DOHH2 (cell line): ENCODE measurements around the gene ADI1.
"Not testable (repeated sequence)": the region's sequence is repeated elsewhere in the genome, so short reads cannot be mapped to it uniquely, and the experiment has no call there.

ENCODE experiments used
- H3F3A ChIP-seq: fragments of 200-600 bp; sonication (generic), shearing (Covaris generic); 2 replicates; pipeline ENCODE4 v1.6.0; 2016; ENCODE audit warnings: antibody characterized with exemption, mild to moderate bottlenecking; ENCODE audit not compliant: control insufficient read depth, insufficient read depth
- H3K27ac ChIP-seq: fragments of 200-600 bp; sonication (generic); 2 replicates; pipeline ENCODE4 v1.5.1; 2014; ENCODE audit warnings: low read depth, mild to moderate bottlenecking, low read length, moderate library complexity
- H3K27me3 ChIP-seq: fragments of 200-600 bp; sonication (generic); 2 replicates; pipeline ENCODE4 v1.6.1; 2014; ENCODE audit warnings: mild to moderate bottlenecking, low read length, mixed read lengths; ENCODE audit not compliant: control insufficient read depth
- H3K36me3 ChIP-seq: fragments of 200-600 bp; sonication (generic); 2 replicates; pipeline ENCODE4 v1.6.1; 2014; ENCODE audit warnings: mild to moderate bottlenecking, low read length, moderate library complexity, mixed read lengths; ENCODE audit not compliant: control insufficient read depth
- H3K4me1 ChIP-seq: fragments of 200-600 bp; sonication (generic); 2 replicates; pipeline ENCODE4 v1.6.1; 2014; ENCODE audit warnings: mild to moderate bottlenecking, low read length, mixed read lengths; ENCODE audit not compliant: control insufficient read depth
- H3K4me2 ChIP-seq: fragments of 200-600 bp; sonication (generic); 2 replicates; pipeline ENCODE4 v1.6.0; 2014; ENCODE audit warnings: mild to moderate bottlenecking, low read length, moderate library complexity
- H3K4me3 ChIP-seq: fragments of 200-600 bp; sonication (generic); 2 replicates; pipeline ENCODE4 v1.5.1; 2014; ENCODE audit warnings: mild to moderate bottlenecking, low read length, mixed read lengths
- H3K79me2 ChIP-seq: fragments of 200-600 bp; sonication (generic); 2 replicates; pipeline ENCODE4 v1.6.1; 2014; ENCODE audit warnings: mild to moderate bottlenecking, low read length, mixed read lengths; ENCODE audit not compliant: control insufficient read depth
- H3K9me2 ChIP-seq: fragments of 200-600 bp; sonication (generic); replicated peaks from 2 replicates; pipeline ENCODE4 v1.6.1; 2014; ENCODE audit warnings: mild to moderate bottlenecking, low read length, mixed read lengths; ENCODE audit not compliant: control insufficient read depth
- H3K9me3 ChIP-seq: fragments of 200-600 bp; sonication (generic); 2 replicates; pipeline ENCODE4 v1.6.1; 2014; ENCODE audit warnings: antibody characterized with exemption, low read length, mixed read lengths; ENCODE audit not compliant: control insufficient read depth, insufficient read depth
- H4K20me1 ChIP-seq: fragments of 200-600 bp; sonication (generic); 2 replicates; pipeline ENCODE4 v1.6.0; 2014; ENCODE audit warnings: low read depth, mild to moderate bottlenecking, antibody characterized with exemption, low read length, moderate library complexity; ENCODE audit not compliant: control insufficient read depth, insufficient read depth
- EZH2phosphoT487 ChIP-seq: fragments of 200-600 bp; sonication (generic); IDR thresholded peaks from 2 replicates; pipeline ENCODE4 v1.6.1; 2017; ENCODE audit warnings: borderline replicate concordance, mild to moderate bottlenecking, antibody characterized with exemption, low read length, moderate library complexity, mixed read lengths
- TF ChIP-seq, protein P1 (sequence below): fragments of 200-600 bp; sonication (generic); IDR thresholded peaks from one replicate; pipeline ENCODE4 v1.5.1; 2014; ENCODE audit warnings: antibody characterized with exemption, mild to moderate bottlenecking, low read depth, low read length; ENCODE audit not compliant: poor library complexity, severe bottlenecking

The ADI1 gene

DNA sequence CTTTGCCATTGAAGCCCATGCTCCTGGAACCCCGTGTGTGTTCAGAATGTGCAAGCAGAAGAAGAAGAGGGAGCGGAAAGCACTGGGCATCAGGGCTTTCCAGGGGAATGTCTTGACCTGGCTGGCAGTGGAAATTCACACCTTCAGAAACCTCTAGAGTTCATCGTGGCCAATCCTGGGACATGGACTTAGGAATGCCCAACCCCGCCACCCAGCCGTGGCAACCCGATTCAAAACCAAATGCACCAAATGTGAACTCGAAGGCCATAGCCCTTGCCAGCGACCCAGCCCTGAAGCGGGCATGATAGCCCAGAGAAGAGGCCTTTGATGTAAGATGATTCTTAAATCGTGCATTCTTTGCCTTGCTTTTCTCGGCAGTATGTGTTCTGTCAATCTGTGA, 69.4 kb downstream of the ADI1 start:
- Histone ChIP-seq H4K20me1 (no peaks in the 10 kb centered on the region), H3K4me2 (no peak overlapping the region), H3K36me3 (peaks cover 24% of the 10 kb centered on the region), H3K9me3 (no peaks in the 10 kb centered on the region), H3K4me3 (no peak overlapping the region), H3K79me2 (no peaks in the 10 kb centered on the region), H3F3A (no peaks in the 10 kb centered on the region), H3K27ac (no peak overlapping the region), H3K9me2 (no peaks in the 10 kb centered on the region), H3K27me3 (no peaks in the 10 kb centered on the region), H3K4me1 (no peaks in the 10 kb centered on the region)
- no peak for TF ChIP-seq EZH2phosphoT487
- TF ChIP-seq, protein P1, sequence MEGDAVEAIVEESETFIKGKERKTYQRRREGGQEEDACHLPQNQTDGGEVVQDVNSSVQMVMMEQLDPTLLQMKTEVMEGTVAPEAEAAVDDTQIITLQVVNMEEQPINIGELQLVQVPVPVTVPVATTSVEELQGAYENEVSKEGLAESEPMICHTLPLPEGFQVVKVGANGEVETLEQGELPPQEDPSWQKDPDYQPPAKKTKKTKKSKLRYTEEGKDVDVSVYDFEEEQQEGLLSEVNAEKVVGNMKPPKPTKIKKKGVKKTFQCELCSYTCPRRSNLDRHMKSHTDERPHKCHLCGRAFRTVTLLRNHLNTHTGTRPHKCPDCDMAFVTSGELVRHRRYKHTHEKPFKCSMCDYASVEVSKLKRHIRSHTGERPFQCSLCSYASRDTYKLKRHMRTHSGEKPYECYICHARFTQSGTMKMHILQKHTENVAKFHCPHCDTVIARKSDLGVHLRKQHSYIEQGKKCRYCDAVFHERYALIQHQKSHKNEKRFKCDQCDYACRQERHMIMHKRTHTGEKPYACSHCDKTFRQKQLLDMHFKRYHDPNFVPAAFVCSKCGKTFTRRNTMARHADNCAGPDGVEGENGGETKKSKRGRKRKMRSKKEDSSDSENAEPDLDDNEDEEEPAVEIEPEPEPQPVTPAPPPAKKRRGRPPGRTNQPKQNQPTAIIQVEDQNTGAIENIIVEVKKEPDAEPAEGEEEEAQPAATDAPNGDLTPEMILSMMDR: no peak

DNA sequence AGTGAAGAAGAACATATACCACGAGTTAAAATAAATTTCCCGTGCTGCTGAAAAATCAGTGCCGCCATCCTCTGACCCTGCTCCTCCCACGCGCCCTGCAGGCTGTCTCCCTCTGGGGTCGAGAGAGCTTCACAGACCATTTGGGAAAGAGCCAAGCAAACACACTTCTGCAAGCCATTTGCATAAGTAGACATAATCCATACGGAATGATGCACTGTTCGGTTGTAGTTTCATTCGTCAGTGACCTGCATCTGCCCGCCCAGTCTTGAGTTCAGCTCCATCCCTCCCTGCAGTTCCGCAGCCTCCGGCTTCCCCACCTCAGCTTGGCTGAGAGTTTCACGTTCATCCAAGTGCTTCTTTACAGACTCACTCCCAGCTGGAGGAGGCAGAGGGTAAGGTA, 70.2 kb downstream of the ADI1 start:
- no peaks in the 10 kb centered on the region for H3K79me2 ChIP-seq
- TF ChIP-seq, protein P1: no peak
- no peak for TF ChIP-seq EZH2phosphoT487
- H3K4me1 ChIP-seq: no peaks in the 10 kb centered on the region
- H3K36me3 ChIP-seq: peaks cover 29% of the 10 kb centered on the region
- H3K27me3 ChIP-seq: no peaks in the 10 kb centered on the region
- no peaks in the 10 kb centered on the region for H3F3A ChIP-seq
- H4K20me1 ChIP-seq: no peaks in the 10 kb centered on the region
- H3K9me3 ChIP-seq: no peaks in the 10 kb centered on the region
- no peak overlapping the region for H3K4me3 ChIP-seq
- H3K9me2 ChIP-seq: no peaks in the 10 kb centered on the region
- no peak overlapping the region for H3K27ac ChIP-seq
- no peak overlapping the region for H3K4me2 ChIP-seq

DNA sequence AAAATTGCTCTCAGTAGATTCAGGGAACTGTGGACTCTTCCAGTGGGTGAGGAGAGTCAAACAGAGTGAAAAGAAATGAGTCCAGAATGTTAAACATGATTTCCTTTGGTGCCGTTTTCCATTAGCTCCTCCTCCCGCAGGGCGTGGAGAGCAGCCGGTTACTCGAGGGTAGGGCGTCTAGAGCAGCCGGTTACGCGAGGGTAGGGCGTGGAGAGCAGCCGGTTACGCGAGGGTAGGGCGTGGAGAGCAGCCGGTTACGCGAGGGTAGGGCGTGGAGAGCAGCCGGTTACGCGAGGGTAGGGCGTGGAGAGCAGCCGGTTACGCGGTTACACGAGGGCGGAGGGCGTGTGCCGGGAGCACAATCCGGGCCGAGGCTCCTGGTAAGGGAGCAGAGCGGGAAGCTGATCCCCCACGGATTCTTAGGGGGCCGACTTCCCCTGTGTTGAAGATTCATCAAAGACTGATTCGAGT, 70.9 kb downstream of the ADI1 start:
- not testable (repeated sequence) for H3F3A ChIP-seq, H4K20me1 ChIP-seq, H3K9me3 ChIP-seq, H3K79me2 ChIP-seq, H3K27ac ChIP-seq, H3K9me2 ChIP-seq, H3K4me2 ChIP-seq, H3K27me3 ChIP-seq, H3K4me1 ChIP-seq, H3K4me3 ChIP-seq
- peaks cover 35% of the 10 kb centered on the region for H3K36me3 ChIP-seq

DNA sequence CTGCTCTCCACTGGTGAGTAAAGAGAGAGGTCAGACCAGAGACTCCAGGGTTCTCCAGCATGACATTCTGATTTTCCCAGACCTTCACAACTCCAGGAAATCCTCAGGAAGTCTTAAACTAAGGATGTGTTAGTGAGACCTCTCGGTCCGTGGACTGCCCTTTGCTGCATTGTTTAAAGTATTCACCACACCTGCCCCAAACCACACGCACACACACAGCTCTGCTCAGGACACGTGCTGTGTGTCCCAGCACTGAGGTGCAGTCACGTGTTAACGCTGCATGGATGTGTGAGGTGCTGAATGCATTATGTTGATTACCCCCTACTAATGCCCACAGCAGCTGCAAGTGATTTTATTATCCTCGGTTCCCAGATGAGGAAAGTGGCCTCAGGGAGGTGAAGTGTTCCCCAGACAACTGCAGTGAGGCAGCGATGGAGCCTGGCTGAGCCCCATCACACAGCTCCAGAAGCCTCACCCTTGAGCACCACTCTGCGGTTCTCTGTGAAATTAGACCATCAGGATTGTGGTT, 71.5 kb downstream of the ADI1 start:
- Histone ChIP-seq H3K79me2 (no peaks in the 10 kb centered on the region), H3K9me2 (no peaks in the 10 kb centered on the region), H3K4me1 (no peaks in the 10 kb centered on the region), H3K4me3 (no peak overlapping the region), H4K20me1 (no peaks in the 10 kb centered on the region), H3K9me3 (no peaks in the 10 kb centered on the region), H3K4me2 (no peak overlapping the region), H3K27ac (no peak overlapping the region), H3K27me3 (no peaks in the 10 kb centered on the region), H3F3A (no peaks in the 10 kb centered on the region), H3K36me3 (peaks cover 35% of the 10 kb centered on the region)
- TF ChIP-seq, protein P1: no peak
- no peak for TF ChIP-seq EZH2phosphoT487
